Trophoblast cell (in vitro differentiated cells and primary cell): ENCODE measurements around the gene CCNC.
A peak's percentile ranks its signal among the peaks of the same experiment; 100 is the strongest.

Source experiments
- DNase-seq, 2 donors: peaks; one replicate each; pipeline ENCODE4 v3.0.0-alpha.2; 2016
- H2AFZ ChIP-seq: 2 replicates; pipeline ENCODE4 v1.6.1; 2013; ENCODE audit warnings: low read length, moderate library complexity, mild to moderate bottlenecking; ENCODE audit not compliant: insufficient read depth, poor library complexity
- H2AK5ac ChIP-seq: 2 replicates; pipeline ENCODE4 v1.6.1; 2013; ENCODE audit warnings: mild to moderate bottlenecking, low read length
- H2BK120ac ChIP-seq: 2 replicates; pipeline ENCODE4 v1.6.1; 2013; ENCODE audit warnings: low read length, mild to moderate bottlenecking, moderate library complexity; ENCODE audit not compliant: insufficient read depth, poor library complexity
- H2BK12ac ChIP-seq: 2 replicates; pipeline ENCODE4 v1.6.1; 2013; ENCODE audit warnings: mild to moderate bottlenecking, low read length, moderate library complexity
- H2BK5ac ChIP-seq: 2 replicates; pipeline ENCODE4 v1.6.1; 2013; ENCODE audit warnings: low read length, low read depth, moderate library complexity, mild to moderate bottlenecking; ENCODE audit not compliant: poor library complexity
- H3K14ac ChIP-seq: 2 replicates; pipeline ENCODE4 v1.6.1; 2013; ENCODE audit warnings: mild to moderate bottlenecking, low read length
- H3K18ac ChIP-seq: 2 replicates; pipeline ENCODE4 v1.6.1; 2013; ENCODE audit warnings: mild to moderate bottlenecking, low read length
- H3K23ac ChIP-seq: 2 replicates; pipeline ENCODE4 v1.6.1; 2013; ENCODE audit warnings: low read length
- H3K27ac ChIP-seq: 2 replicates; pipeline ENCODE4 v1.5.1; 2013; ENCODE audit warnings: low read depth, mild to moderate bottlenecking, inconsistent platforms, low read length, moderate library complexity
- H3K27me3 ChIP-seq: 2 replicates; pipeline ENCODE4 v1.6.1; 2013; ENCODE audit warnings: inconsistent platforms, mild to moderate bottlenecking, low read length, moderate library complexity; ENCODE audit not compliant: insufficient read depth
- H3K36me3 ChIP-seq, 2 experiments: 1 replicate in 1 of 2; 2 replicates in 1 of 2; pipeline ENCODE4 v1.6.1; 2013; ENCODE audit warnings: low read length in 2 of 2, mild to moderate bottlenecking in 2 of 2, moderate library complexity in 1 of 2; ENCODE audit not compliant: insufficient read depth in 2 of 2, control insufficient read depth in 1 of 2
- H3K4ac ChIP-seq: 2 replicates; pipeline ENCODE4 v1.6.1; 2013; ENCODE audit warnings: low read depth, mild to moderate bottlenecking, low read length, moderate library complexity
- H3K4me1 ChIP-seq, 2 experiments: 1 replicate in 1 of 2; 2 replicates in 1 of 2; pipeline ENCODE4 v1.6.1; 2013; ENCODE audit warnings: low read length in 2 of 2, mild to moderate bottlenecking in 2 of 2, moderate library complexity in 1 of 2; ENCODE audit not compliant: insufficient read depth in 2 of 2, control insufficient read depth in 1 of 2
- H3K4me2 ChIP-seq: 2 replicates; pipeline ENCODE4 v1.6.1; 2013; ENCODE audit warnings: inconsistent platforms, mild to moderate bottlenecking, low read length, moderate library complexity
- H3K4me3 ChIP-seq: 2 replicates; pipeline ENCODE4 v1.5.1; 2013; ENCODE audit warnings: mild to moderate bottlenecking, low read depth, low read length, inconsistent platforms
- H3K79me1 ChIP-seq: one replicate; pipeline ENCODE4 v1.6.1; 2013; ENCODE audit warnings: low read length
- H3K79me2 ChIP-seq: 2 replicates; pipeline ENCODE4 v1.6.1; 2013; ENCODE audit warnings: low read length, mild to moderate bottlenecking; ENCODE audit not compliant: control insufficient read depth, insufficient read depth, poor library complexity
- H3K9ac ChIP-seq: 2 replicates; pipeline ENCODE4 v1.6.1; 2013; ENCODE audit warnings: mild to moderate bottlenecking, low read length
- H3K9me3 ChIP-seq: 2 replicates; pipeline ENCODE4 v1.6.1; 2013; ENCODE audit warnings: low read depth, mild to moderate bottlenecking, control low read depth, inconsistent platforms, low read length; ENCODE audit not compliant: insufficient read depth
- H4K12ac ChIP-seq: 2 replicates; pipeline ENCODE4 v1.6.1; 2013; ENCODE audit warnings: low read depth, mild to moderate bottlenecking, low read length, moderate library complexity
- H4K8ac ChIP-seq: 2 replicates; pipeline ENCODE4 v1.6.1; 2013; ENCODE audit warnings: low read depth, mild to moderate bottlenecking, low read length, moderate library complexity
- H4K91ac ChIP-seq: one replicate; pipeline ENCODE4 v1.6.1; 2013; ENCODE audit warnings: low read depth, mild to moderate bottlenecking, low read length, moderate library complexity
- WGBS: extraction: QIAGEN DNeasy Blood & Tissue Kit; methylation state at CpG from one replicate; pipeline ENCODE4 v1.1.7; 2013; ENCODE audit warnings: missing lambda C conversion rate; ENCODE audit not compliant: insufficient read length, insufficient coverage; ENCODE audit errors: extremely low coverage; 5-methylcytosine and 5-hydroxymethylcytosine counted together

The CCNC gene

DNA sequence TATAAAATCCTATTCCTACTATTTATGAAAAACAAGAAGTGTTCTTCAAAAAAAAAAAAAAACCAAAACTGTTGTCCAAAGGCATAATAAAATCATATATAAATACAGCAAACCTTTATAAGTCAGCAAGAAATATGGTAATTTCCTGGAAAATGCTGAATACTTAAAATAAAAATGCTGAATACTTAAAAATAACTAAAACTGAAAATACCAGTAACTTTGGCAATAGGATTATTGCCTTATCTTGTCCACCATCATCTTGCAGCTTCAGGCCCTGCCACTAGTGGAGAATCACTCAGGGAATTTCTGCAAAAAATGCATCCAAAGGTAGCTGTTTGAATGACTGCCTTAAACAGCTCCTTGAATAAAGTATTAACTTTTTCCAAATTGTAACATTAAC is 24.5 kb downstream of the CCNC start:
- no peaks in the 10 kb centered on the region for H3K79me2 ChIP-seq
- H3K23ac ChIP-seq, result no peak overlapping the region
- H3K18ac ChIP-seq, result no peak overlapping the region
- H3K27me3 ChIP-seq, result no peaks in the 10 kb centered on the region
- H2AFZ ChIP-seq, result no peak overlapping the region
- H4K91ac ChIP-seq, result no peak overlapping the region
- no peak overlapping the region for H3K4me2 ChIP-seq
- DNase-seq, result peak in 1 of 2 donors; percentile 12
- peaks cover 12 to 21% of the 10 kb centered on the region in 2 experiments for H3K36me3 ChIP-seq
- H3K4me3 ChIP-seq, result no peak overlapping the region
- H3K14ac ChIP-seq, result no peak overlapping the region
- H3K4ac ChIP-seq, result no peak overlapping the region
- no peak overlapping the region for H2BK5ac ChIP-seq
- no peaks in the 10 kb centered on the region for H3K9me3 ChIP-seq
- H3K27ac ChIP-seq, result no peak overlapping the region
- H4K12ac ChIP-seq, result no peak overlapping the region
- no peak overlapping the region for H2AK5ac ChIP-seq
- H3K79me1 ChIP-seq, result no peaks in the 10 kb centered on the region
- H3K4me1 ChIP-seq, result no peaks in the 10 kb centered on the region
- H4K8ac ChIP-seq, result no peak overlapping the region
- H3K9ac ChIP-seq, result no peak overlapping the region
- H2BK12ac ChIP-seq, result no peak overlapping the region
- H2BK120ac ChIP-seq, result no peak overlapping the region

DNA sequence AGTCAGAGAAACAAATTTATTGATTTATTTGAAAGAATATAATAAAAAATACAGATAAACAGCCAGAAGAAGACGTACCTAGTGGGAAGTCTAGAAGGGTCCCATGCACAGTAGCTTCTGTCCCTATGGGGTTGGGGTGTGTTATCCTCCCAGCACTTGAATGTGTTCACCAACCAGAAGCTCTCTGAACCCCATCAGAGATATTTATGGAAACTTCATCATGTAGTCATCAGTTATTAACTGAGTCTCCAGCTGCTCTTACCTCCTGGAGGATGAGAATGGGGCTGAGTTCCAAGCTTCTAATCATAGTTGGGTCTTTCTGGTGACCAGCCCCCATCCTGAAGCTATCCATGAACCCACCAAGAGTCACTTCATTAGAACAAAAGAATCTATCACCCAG is 37.8 kb downstream of the CCNC start:
- no peak overlapping the region for H4K8ac ChIP-seq
- no peak overlapping the region for H2BK120ac ChIP-seq
- no peaks in the 10 kb centered on the region for H3K4me1 ChIP-seq
- no peak overlapping the region for H4K12ac ChIP-seq
- H3K79me1 ChIP-seq, result no peaks in the 10 kb centered on the region
- no peak overlapping the region for H2AK5ac ChIP-seq
- H3K9me3 ChIP-seq, result no peaks in the 10 kb centered on the region
- H3K14ac ChIP-seq, result no peak overlapping the region
- no peaks in the 10 kb centered on the region for H3K27me3 ChIP-seq
- H3K4me2 ChIP-seq, result no peak overlapping the region
- no peak overlapping the region for H3K9ac ChIP-seq
- H3K4me3 ChIP-seq, result no peak overlapping the region
- no peak overlapping the region for H2BK12ac ChIP-seq
- H3K79me2 ChIP-seq, result no peaks in the 10 kb centered on the region
- no CpG with 5 or more reads among the region's 1 CpG for WGBS
- no peak overlapping the region for H3K18ac ChIP-seq
- H2AFZ ChIP-seq, result no peak overlapping the region
- no peak overlapping the region for H3K27ac ChIP-seq
- no peak overlapping the region for H2BK5ac ChIP-seq
- no peak for DNase-seq
- H3K4ac ChIP-seq, result no peak overlapping the region
- peaks cover 8 to 12% of the 10 kb centered on the region in 2 experiments for H3K36me3 ChIP-seq
- H3K23ac ChIP-seq, result no peak overlapping the region
- no peak overlapping the region for H4K91ac ChIP-seq

GRCh38 chr6:99522531-99522930 is 45.9 kb downstream of the CCNC start:
- H3K9ac ChIP-seq, result no peak overlapping the region
- H2AFZ ChIP-seq, result no peak overlapping the region
- H2AK5ac ChIP-seq, result no peak overlapping the region
- no peak overlapping the region for H4K91ac ChIP-seq
- H3K9me3 ChIP-seq, result no peaks in the 10 kb centered on the region
- H2BK5ac ChIP-seq, result no peak overlapping the region
- no peaks in the 10 kb centered on the region for H3K27me3 ChIP-seq
- no peak overlapping the region for H2BK120ac ChIP-seq
- H4K12ac ChIP-seq, result no peak overlapping the region
- whole genome bisulfite sequencing, result no CpG with 5 or more reads among the region's 4 CpGs
- no peak overlapping the region for H2BK12ac ChIP-seq
- no peak overlapping the region for H3K27ac ChIP-seq
- no peak overlapping the region for H3K23ac ChIP-seq
- H3K36me3 ChIP-seq, result no peaks in the 10 kb centered on the region
- H3K4me1 ChIP-seq, result no peaks in the 10 kb centered on the region
- H3K18ac ChIP-seq, result no peak overlapping the region
- no peak overlapping the region for H3K4me3 ChIP-seq
- no peak for DNase-seq
- peaks cover 8% of the 10 kb centered on the region for H3K79me1 ChIP-seq
- H3K4me2 ChIP-seq, result no peak overlapping the region
- H3K4ac ChIP-seq, result no peak overlapping the region
- peaks cover 6% of the 10 kb centered on the region for H3K79me2 ChIP-seq
- no peak overlapping the region for H3K14ac ChIP-seq
- no peak overlapping the region for H4K8ac ChIP-seq

DNA sequence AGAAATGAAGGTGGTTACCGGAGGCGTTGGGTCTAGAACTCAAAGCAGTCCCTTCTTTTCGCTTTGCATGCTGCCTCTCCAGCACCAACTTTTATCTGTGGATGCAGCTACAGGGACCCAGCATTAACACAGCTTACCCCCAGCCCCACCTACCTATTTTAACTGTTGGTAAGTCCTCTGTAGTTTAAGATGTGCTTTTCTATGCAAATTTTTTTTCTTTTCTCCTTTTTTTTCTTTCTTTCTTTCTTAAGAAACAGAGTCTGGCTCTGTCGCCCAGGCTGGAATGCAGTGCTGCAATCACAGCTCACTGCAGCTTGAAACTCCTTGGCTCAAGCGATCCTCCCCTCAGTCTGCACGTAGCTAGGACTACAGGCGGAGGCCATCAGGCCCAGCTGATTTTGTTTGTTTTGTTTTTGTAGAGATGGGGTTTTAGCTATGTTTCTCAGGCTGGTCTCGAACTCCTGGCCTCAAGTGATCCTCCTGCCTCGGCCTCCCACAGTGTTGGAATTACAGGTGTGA is 46.8 kb downstream of the CCNC start:
- peak; percentile 2 to 39 for DNase-seq
- Histone ChIP-seq H2AK5ac (no peak overlapping the region), H3K27me3 (no peaks in the 10 kb centered on the region), H2BK120ac (peak overlapping the region; percentile 63), H3K9me3 (no peaks in the 10 kb centered on the region), H3K14ac (peak overlapping the region; percentile 98), H4K91ac (peak overlapping the region; percentile 95), H3K27ac (peak overlapping the region; percentile 45), H4K12ac (no peak overlapping the region), H3K4me2 (peak overlapping the region; percentile 77), H2AFZ (peak overlapping the region; percentile 95), H3K4me3 (peak overlapping the region; percentile 80), H2BK5ac (peak overlapping the region; percentile 80), H3K9ac (peak overlapping the region; percentile 72), H3K4me1 (no peaks in the 10 kb centered on the region), H3K18ac (peak overlapping the region; percentile 98), H2BK12ac (no peak overlapping the region), H3K36me3 (no peaks in the 10 kb centered on the region), H3K4ac (peak overlapping the region; percentile 68), H3K23ac (no peak overlapping the region), H4K8ac (peak overlapping the region; percentile 96), H3K79me1 (peaks cover 8% of the 10 kb centered on the region), H3K79me2 (peaks cover 6% of the 10 kb centered on the region)
- no CpG with 5 or more reads among the region's 9 CpGs for WGBS
